K562 (cell line): ENCODE results near the gene MAST4. TPM values are rescaled to one million over a fixed set of nuclear protein-coding genes. Genes with fewer than 3 reads are reported as not detected.

Source experiments
- ATAC-seq: fragments of 200-7000 bp; cut with Tn5 transposase; 3 replicates; pipeline ENCODE4 v1.9.1; 2020; ENCODE audit warnings: moderate library complexity
- BruUV-seq: library from RNA; stranded (reverse); fragments of 400-500 nt; replicated peaks from 2 replicates; lab custom pipeline; 2021; lab: Mats Ljungman, UMichigan
- CTCF ChIA-PET: fragments of 300-600 bp; formaldehyde crosslinking; extraction: SDS; loops from one replicate; lab custom pipeline; 2021; ENCODE audit warnings: low intra/inter-chr PET ratio; lab: Yijun Ruan, JAX
- POLR2A ChIA-PET: fragments of 300-600, 350-650 bp; sonication (Branson Sonifier 250); formaldehyde crosslinking; extraction: SDS; loops from one replicate; lab custom pipeline; 2021; ENCODE audit warnings: antibody characterized with exemption, inconsistent platforms; lab: Yijun Ruan, JAX
- DNase-seq, 4 experiments: peaks; one replicate each; pipeline versions ENCODE4 v3.0.0 to v3.0.0-alpha.2; 2011 to 2018; ENCODE audit warnings: low spot score in 3 of 4, mixed read lengths in 3 of 4; ENCODE audit errors: extremely low read depth in 1 of 4
- FAIRE-seq: peaks from 2 replicates; lab custom pipeline; 2011; peaks lifted over from hg19 to GRCh38; lab: Jason Lieb, UNC
- H2AFZ ChIP-seq: 2 replicates; pipeline ENCODE4 v1.6.0; 2011; ENCODE audit warnings: low read depth, low read length, control low read depth, inconsistent platforms
- H3K27ac ChIP-seq: fragments of 200-600 bp; 3 replicates; pipeline ENCODE4 v1.8.0; 2011; ENCODE audit warnings: low read depth, mild to moderate bottlenecking, control low read depth, inconsistent platforms, low read length, moderate library complexity, mixed read lengths; ENCODE audit errors: extremely low read depth
- H3K27me3 ChIP-seq, 2 experiments: fragments of 300-600 bp in 1 of 2; 2 replicates in 1 of 2; 3 replicates in 1 of 2; pipeline versions ENCODE4 v1.6.0 to v1.8.0; 2011; ENCODE audit warnings: inconsistent platforms in 2 of 2, low read length in 2 of 2, mild to moderate bottlenecking in 1 of 2, mixed read lengths in 1 of 2, moderate library complexity in 1 of 2; ENCODE audit not compliant: control insufficient read depth in 2 of 2, insufficient read depth in 2 of 2
- H3K36me3 ChIP-seq: fragments of 300-600 bp; 3 replicates; pipeline ENCODE4 v1.8.0; 2011; ENCODE audit warnings: mild to moderate bottlenecking, low read length, inconsistent platforms; ENCODE audit not compliant: control insufficient read depth, insufficient read depth
- H3K4me1 ChIP-seq, 2 experiments: fragments of 200-600 bp in 1 of 2; replicated peaks in 1 of 2; 2 replicates in 1 of 2; 3 replicates in 1 of 2; pipeline versions ENCODE4 v1.5.1 to v1.8.0; 2011; ENCODE audit warnings: inconsistent platforms in 2 of 2, low read length in 2 of 2, mild to moderate bottlenecking in 1 of 2, mixed read lengths in 1 of 2, moderate library complexity in 1 of 2; ENCODE audit not compliant: control insufficient read depth in 2 of 2, insufficient read depth in 2 of 2
- H3K4me2 ChIP-seq: 2 replicates; pipeline ENCODE4 v1.6.1; 2011; ENCODE audit warnings: low read length, control low read depth, inconsistent platforms, mixed read lengths; ENCODE audit not compliant: insufficient read depth
- H3K4me3 ChIP-seq: fragments of 200-600 bp; sonication (generic), shearing (Covaris generic); 2 replicates; pipeline ENCODE4 v1.5.1; 2016; ENCODE audit warnings: control low read depth, inconsistent platforms
- H3K79me2 ChIP-seq: fragments of 200-600 bp; 3 replicates; pipeline ENCODE4 v1.8.0; 2011; ENCODE audit warnings: low read length, inconsistent platforms; ENCODE audit not compliant: control insufficient read depth, insufficient read depth
- H3K9ac ChIP-seq, 2 experiments: 2 replicates each; pipeline versions ENCODE4 v1.6.0 to v1.6.1; 2011; ENCODE audit warnings: low read depth in 2 of 2, low read length in 2 of 2, control low read depth in 1 of 2, inconsistent platforms in 1 of 2, mild to moderate bottlenecking in 1 of 2, mixed read lengths in 1 of 2; ENCODE audit not compliant: insufficient read depth in 1 of 2
- H3K9me1 ChIP-seq: one replicate; pipeline ENCODE4 v1.6.0; 2011; ENCODE audit warnings: inconsistent platforms, mild to moderate bottlenecking, low read length, moderate library complexity; ENCODE audit not compliant: control insufficient read depth, insufficient read depth
- H3K9me3 ChIP-seq: replicated peaks from 2 replicates; pipeline ENCODE4 v1.5.1; 2011; ENCODE audit warnings: low read depth, low read length, inconsistent platforms; ENCODE audit not compliant: control insufficient read depth, insufficient read depth
- H4K20me1 ChIP-seq: replicated peaks from 2 replicates; pipeline ENCODE4 v1.6.1; 2011; ENCODE audit warnings: low read length, inconsistent platforms, mixed read lengths; ENCODE audit not compliant: control insufficient read depth, insufficient read depth
- GATA2 ChIP-seq: sonication (generic); formaldehyde crosslinking; IDR thresholded peaks from 2 replicates; pipeline ENCODE4 v1.4.0; 2020; ENCODE audit warnings: mild to moderate bottlenecking, missing genetic modification reagents
- GATAD2B ChIP-seq: fragments of 450-650 bp; IDR thresholded peaks from 2 replicates; pipeline ENCODE4 v1.6.1; 2017; ENCODE audit warnings: mild to moderate bottlenecking, borderline replicate concordance
- IRF9 ChIP-seq: fragments of 450-650 bp; IDR thresholded peaks from 2 replicates; pipeline ENCODE4 v1.6.1; 2016; ENCODE audit warnings: missing biosample characterization, missing genetic modification characterization
- NCOA4 ChIP-seq: fragments of 450-650 bp; IDR thresholded peaks from 2 replicates; pipeline ENCODE4 v1.6.1; 2018; ENCODE audit warnings: mild to moderate bottlenecking; ENCODE audit not compliant: partially characterized antibody
- SMARCC2 ChIP-seq: fragments of 450-650 bp; IDR thresholded peaks from 2 replicates; pipeline ENCODE4 v1.6.1; 2017; ENCODE audit warnings: antibody characterized with exemption, moderate library complexity, mild to moderate bottlenecking, low read depth
- ZNF232 ChIP-seq: sonication (generic); formaldehyde crosslinking; IDR thresholded peaks from 2 replicates; pipeline ENCODE4 v1.8.0; 2022; ENCODE audit warnings: mild to moderate bottlenecking, missing genetic modification reagents
- ZNF512 ChIP-seq: IDR thresholded peaks from 2 replicates; pipeline ENCODE4 v1.6.1; 2016; ENCODE audit warnings: missing genetic modification characterization, missing compliant biosample characterization
- ZNF780A ChIP-seq: fragments of 250-450 bp; sonication (Bioruptor Pico); IDR thresholded peaks from 2 replicates; pipeline ENCODE4 v1.5.0; 2021; ENCODE audit warnings: mild to moderate bottlenecking
- WGBS: fragments of 100-300 bp; shearing (Covaris generic); methylation state at CpG from one replicate; pipeline ENCODE4 v1.1.6; 2016; ENCODE audit warnings: low coverage, mixed read lengths; ENCODE audit not compliant: insufficient coverage; ENCODE audit errors: missing lambda C conversion rate; 5-methylcytosine and 5-hydroxymethylcytosine counted together
- in situ Hi-C: fragments of 300-500 bp; cut with MboI; formaldehyde crosslinking; loops from 4 replicates; pipeline ENCODE4 v1.15.0; 2018; ENCODE audit warnings: inconsistent platforms, mixed read lengths
- intact Hi-C: fragments of 100-400 bp; cut with micrococcal nuclease; formaldehyde crosslinking; loops from 2 replicates; pipeline ENCODE4 v1.14.2; 2022
- polyA plus RNA-seq, 8 experiments: library from polyadenylated mRNA; depleted of rRNA in 4 of 8; stranded (reverse) in 5 of 8; unstranded in 3 of 8; fragments of >200 nt; fragmentation: Nextera tagmentation in 2 of 8; fragmentation: Illumina TruSeq in 1 of 8; extraction: Ambion mirVana in 2 of 8; extraction: Trizol in 1 of 8; gene quantifications; 2 replicates each; pipeline versions ENCODE4 v1.2.1 to v1.2.3, GENCODE V29; 2011 to 2014; ENCODE audit warnings: inconsistent platforms in 1 of 8, missing spikeins in 1 of 8
- total RNA-seq, 7 experiments: library from RNA; depleted of rRNA in 6 of 7; stranded (reverse); fragments of >200 nt in 6 of 7; fragmentation: Illumina TruSeq in 2 of 7; extraction: Trizol in 2 of 7; gene quantifications; 2 replicates each; pipeline versions ENCODE4 v1.2.1 to v1.2.3, GENCODE V29; 2011 to 2021; ENCODE audit warnings: low replicate concordance in 1 of 7
- TF ChIP-seq, protein P1 (sequence below): fragments of 250-450 bp; sonication (Bioruptor Pico); IDR thresholded peaks from 2 replicates; pipeline ENCODE4 v1.4.0; 2020; ENCODE audit warnings: mild to moderate bottlenecking, moderate library complexity, borderline replicate concordance

The MAST4 gene
- total and polyA plus RNA-seq, 9 of the 15 experiments (the other 6 are each of a cell fraction or from before 2014, with no cell fraction given) = 0.88 to 10.1 (median 5.2) TPM

GRCh38 chr5:66793049-66793448, 196.9 kb downstream of the MAST4 start:
- no peaks in the 10 kb centered on the region for H3K9me3 ChIP-seq
- no peak overlapping the region for H3K4me3 ChIP-seq
- no peak overlapping the region for H3K9ac ChIP-seq
- no peak for TF ChIP-seq GATAD2B
- no peak for TF ChIP-seq NCOA4
- no peak for TF ChIP-seq IRF9 (tag)
- TF ChIP-seq GATA2 = no peak
- TF ChIP-seq, protein P1, sequence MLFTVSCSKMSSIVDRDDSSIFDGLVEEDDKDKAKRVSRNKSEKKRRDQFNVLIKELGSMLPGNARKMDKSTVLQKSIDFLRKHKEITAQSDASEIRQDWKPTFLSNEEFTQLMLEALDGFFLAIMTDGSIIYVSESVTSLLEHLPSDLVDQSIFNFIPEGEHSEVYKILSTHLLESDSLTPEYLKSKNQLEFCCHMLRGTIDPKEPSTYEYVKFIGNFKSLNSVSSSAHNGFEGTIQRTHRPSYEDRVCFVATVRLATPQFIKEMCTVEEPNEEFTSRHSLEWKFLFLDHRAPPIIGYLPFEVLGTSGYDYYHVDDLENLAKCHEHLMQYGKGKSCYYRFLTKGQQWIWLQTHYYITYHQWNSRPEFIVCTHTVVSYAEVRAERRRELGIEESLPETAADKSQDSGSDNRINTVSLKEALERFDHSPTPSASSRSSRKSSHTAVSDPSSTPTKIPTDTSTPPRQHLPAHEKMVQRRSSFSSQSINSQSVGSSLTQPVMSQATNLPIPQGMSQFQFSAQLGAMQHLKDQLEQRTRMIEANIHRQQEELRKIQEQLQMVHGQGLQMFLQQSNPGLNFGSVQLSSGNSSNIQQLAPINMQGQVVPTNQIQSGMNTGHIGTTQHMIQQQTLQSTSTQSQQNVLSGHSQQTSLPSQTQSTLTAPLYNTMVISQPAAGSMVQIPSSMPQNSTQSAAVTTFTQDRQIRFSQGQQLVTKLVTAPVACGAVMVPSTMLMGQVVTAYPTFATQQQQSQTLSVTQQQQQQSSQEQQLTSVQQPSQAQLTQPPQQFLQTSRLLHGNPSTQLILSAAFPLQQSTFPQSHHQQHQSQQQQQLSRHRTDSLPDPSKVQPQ = no peak
- no peak for TF ChIP-seq ZNF780A (CRISPR knock-in tag)
- TF ChIP-seq ZNF512 (tag) = no peak
- no peak for TF ChIP-seq ZNF232
- no peak for TF ChIP-seq SMARCC2
- H3K9me1 ChIP-seq = no peaks in the 10 kb centered on the region
- ATAC-seq = no peak
- no peaks in the 10 kb centered on the region for H3K79me2 ChIP-seq
- H3K27ac ChIP-seq = no peak overlapping the region
- no peaks in the 10 kb centered on the region for H3K36me3 ChIP-seq
- no peak overlapping the region for H2AFZ ChIP-seq
- no peaks in the 10 kb centered on the region for H3K4me1 ChIP-seq
- in situ Hi-C loops (no loop called here), intact Hi-C loops (no loop called here)
- WGBS = 0% methylated on average over 2 of the region's 2 CpGs
- H3K27me3 ChIP-seq = no peaks in the 10 kb centered on the region
- no peak overlapping the region for H3K4me2 ChIP-seq
- ChIA-PET POLR2A (no interaction called here), CTCF (no interaction called here)
- no peaks in the 10 kb centered on the region for H4K20me1 ChIP-seq
- no peak for FAIRE-seq
- no TSS peak for BruUV-seq
- DNase-seq = no peak
